Activated CD8-positive, alpha-beta T cell treated with anti-CD3 and anti-CD28 coated beads for 36 hours (primary cell): Measurements from ENCODE around the gene B3GNT8. TPM values are rescaled to one million over a fixed set of nuclear protein-coding genes. Genes with fewer than 3 reads are reported as not detected.
A peak's percentile ranks its signal among the peaks of the same experiment; 100 is the strongest.

ENCODE experiments used
- ATAC-seq: fragments of 200-7000 bp; cut with Tn5 transposase; one replicate; pipeline ENCODE4 v1.10.0; 2021; ENCODE audit warnings: mild to moderate bottlenecking, moderate library complexity
- CTCF ChIA-PET: fragments of 350-600 bp; sonication (Branson Sonifier 250); formaldehyde crosslinking; loops from one replicate; lab custom pipeline; 2021; ENCODE audit warnings: antibody characterized with exemption; lab: Charles Lee
- POLR2A ChIA-PET: fragments of 350-600 bp; sonication (Branson Sonifier 250); formaldehyde crosslinking; loops from one replicate; lab custom pipeline; 2021; ENCODE audit warnings: antibody characterized with exemption; lab: Charles Lee
- DNase-seq: peaks from one replicate; pipeline ENCODE4 v3.0.0-alpha.2; 2020
- H3K27ac Mint-ChIP-seq: one replicate; pipeline ENCODE4 v1.8.0; 2021; ENCODE audit warnings: mild to moderate bottlenecking, mixed read lengths
- H3K27me3 Mint-ChIP-seq: one replicate; pipeline ENCODE4 v1.8.0; 2021; ENCODE audit warnings: mixed read lengths
- H3K36me3 Mint-ChIP-seq: one replicate; pipeline ENCODE4 v1.8.0; 2021; ENCODE audit warnings: low read depth, mixed read lengths
- H3K4me1 Mint-ChIP-seq: one replicate; pipeline ENCODE4 v1.8.0; 2021; ENCODE audit warnings: low read depth, mixed read lengths
- H3K4me3 Mint-ChIP-seq: one replicate; pipeline ENCODE4 v1.8.0; 2021; ENCODE audit warnings: mild to moderate bottlenecking, moderate library complexity, mixed read lengths
- H3K9me3 Mint-ChIP-seq: one replicate; pipeline ENCODE4 v1.8.0; 2021; ENCODE audit warnings: mixed read lengths
- CTCF ChIP-seq: fragments of 200-600 bp; IDR thresholded peaks from one replicate; pipeline ENCODE4 v1.8.0; 2022; ENCODE audit warnings: antibody characterized with exemption, mild to moderate bottlenecking
- intact Hi-C: fragments of 100-400 bp; cut with micrococcal nuclease; formaldehyde crosslinking; loops from one replicate; pipeline ENCODE4 v1.10.0; 2022
- total RNA-seq, 2 experiments: library from RNA; stranded (reverse); gene quantifications; one replicate each; pipeline ENCODE4 v1.2.3, GENCODE V29; 2021

The B3GNT8 gene
- total RNA-seq, 2 experiments from 2014 or later = 0.59 to 1.1 TPM

GRCh38 chr19:41431426-41432386, 4.5 kb upstream of the B3GNT8 start:
- peak; percentile 36 for TF ChIP-seq CTCF
- no peak overlapping the region for H3K27ac Mint-ChIP-seq
- CTCF ChIA-PET = interaction anchor here (1.1 to 2.0 kb wide), 3 partner anchors 8 to 69 kb away, joined by 3 to 8 read pairs (median 5); partner anchors contain the start of gene DMAC2
- no peak for ATAC-seq
- POLR2A ChIA-PET = interaction anchor here (0.7 to 1.5 kb wide), 3 partner anchors 13 to 112 kb away, joined by 3 to 7 read pairs (median 3); no protein-coding TSS in a partner anchor
- no peak overlapping the region for H3K4me3 Mint-ChIP-seq
- H3K4me1 Mint-ChIP-seq = peaks cover 25% of the 10 kb centered on the region
- H3K9me3 Mint-ChIP-seq = no peaks in the 10 kb centered on the region
- peaks cover 12% of the 10 kb centered on the region for H3K36me3 Mint-ChIP-seq
- peak; percentile 29 for DNase-seq
- intact Hi-C loops = no loop called here
- H3K27me3 Mint-ChIP-seq = no peaks in the 10 kb centered on the region

DNA sequence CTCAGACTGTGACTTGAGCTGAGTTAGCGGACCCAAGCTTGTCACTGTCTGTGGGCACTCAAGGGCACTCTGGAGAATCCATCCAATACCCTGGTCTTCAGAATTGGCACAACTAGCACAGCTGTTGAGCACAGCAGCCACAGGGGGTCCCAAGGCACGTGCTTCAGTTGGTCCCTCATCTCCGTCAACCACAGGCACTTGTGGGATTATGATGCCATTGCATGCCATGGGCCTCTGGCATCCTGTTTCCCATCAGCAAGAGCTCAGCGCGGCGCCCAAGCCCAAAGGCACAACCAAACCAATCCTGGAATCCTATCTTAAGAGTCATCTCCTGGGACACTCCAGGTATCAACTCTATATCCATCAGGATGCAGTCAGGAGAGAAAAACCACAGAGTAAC, 3.7 kb upstream of the B3GNT8 start:
- Mint-ChIP-seq H3K27ac (no peak overlapping the region), H3K27me3 (no peaks in the 10 kb centered on the region), H3K9me3 (no peaks in the 10 kb centered on the region), H3K4me3 (no peak overlapping the region), H3K4me1 (peaks cover 24% of the 10 kb centered on the region), H3K36me3 (peaks cover 10% of the 10 kb centered on the region)
- DNase-seq = no peak
- ATAC-seq = no peak
- CTCF ChIA-PET = interaction anchor here (1.7 to 2.0 kb wide), 2 partner anchors 8 to 18 kb away, joined by 5 to 8 read pairs; partner anchors contain the start of gene DMAC2
- POLR2A ChIA-PET = interaction anchor here (1.1 to 1.5 kb wide), 2 partner anchors 12 to 43 kb away, joined by 3 to 7 read pairs; no protein-coding TSS in a partner anchor
- intact Hi-C loops = no loop called here
- no peak for TF ChIP-seq CTCF

- peak overlapping the region; percentile 5 for H3K4me3 Mint-ChIP-seq
- no peak for DNase-seq
- CTCF ChIA-PET = interaction anchor here (0.6 to 4.0 kb wide), 5 partner anchors 11 to 142 kb away, joined by 3 to 17 read pairs (median 4); partner anchors contain the start of gene DMAC2
Observed at GRCh38 chr19:41428481-41428859, 1.3 kb upstream of the B3GNT8 start.

DNA sequence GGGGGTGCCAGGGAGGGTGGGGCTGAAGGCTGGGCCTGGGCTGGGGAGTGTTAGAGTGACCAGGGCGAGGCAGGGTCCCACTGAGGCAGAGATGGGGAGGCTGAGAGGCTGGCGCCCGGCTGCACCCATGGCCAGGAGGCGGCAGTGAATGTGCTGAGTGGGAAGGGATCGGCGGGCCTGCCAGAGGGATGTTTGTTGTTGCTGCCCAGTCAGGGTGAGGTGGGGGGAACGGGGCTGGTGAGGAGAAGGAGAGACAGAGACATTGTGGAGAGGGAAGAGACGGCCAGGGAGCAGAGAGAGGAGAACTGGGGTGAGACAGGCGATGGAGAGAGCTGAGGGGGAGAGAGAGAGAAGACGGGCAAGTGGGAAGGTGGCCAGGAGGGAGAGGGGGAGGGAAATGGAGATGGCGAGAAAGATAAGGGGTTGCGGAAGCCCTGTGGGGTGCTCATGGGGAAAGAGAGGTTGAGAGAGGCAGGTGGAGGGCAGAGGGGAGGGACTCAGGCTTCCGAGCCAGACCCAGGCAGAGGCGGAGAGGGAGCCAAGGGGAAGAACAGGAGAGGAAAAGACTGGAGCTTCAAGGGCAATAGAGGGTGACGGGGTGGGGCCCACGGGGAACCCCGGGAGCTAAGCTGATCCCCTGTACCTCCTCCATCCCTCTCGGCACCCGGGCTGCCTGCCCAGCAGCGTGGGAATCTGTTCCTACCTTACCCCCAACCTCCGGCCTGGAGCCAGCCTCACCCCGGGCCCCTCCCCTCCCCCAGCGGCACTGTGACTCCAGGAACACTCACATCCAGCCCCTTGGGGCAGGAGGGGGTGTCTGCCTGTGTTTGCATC, 690 bp upstream of the B3GNT8 start:
- Mint-ChIP-seq H3K27me3 (no peaks in the 10 kb centered on the region), H3K4me1 (peaks cover 24% of the 10 kb centered on the region), H3K9me3 (no peaks in the 10 kb centered on the region), H3K4me3 (peak overlapping the region; percentile 71), H3K36me3 (peaks cover 8% of the 10 kb centered on the region), H3K27ac (peak overlapping the region; percentile 86)
- DNase-seq (peak; percentile 52), ATAC-seq (peak; percentile 50)
- intact Hi-C loops = no loop called here
- POLR2A ChIA-PET = interaction anchor here (0.7 to 1.5 kb wide), 4 partner anchors 7 to 96 kb away, joined by 3 to 13 read pairs (median 3); no protein-coding TSS in a partner anchor
- TF ChIP-seq CTCF = no peak
- CTCF ChIA-PET = interaction anchor here (0.6 to 4.0 kb wide), 5 partner anchors 12 to 142 kb away, joined by 3 to 17 read pairs (median 4); partner anchors contain the start of gene DMAC2

More at GRCh38 chr19:41428481-41428859, 1.3 kb upstream of the B3GNT8 start:
- peaks cover 24% of the 10 kb centered on the region for H3K4me1 Mint-ChIP-seq
- no peak for ATAC-seq
- POLR2A ChIA-PET = interaction anchor here (0.7 to 1.5 kb wide), 3 partner anchors 10 to 96 kb away, joined by 3 to 13 read pairs (median 3); no protein-coding TSS in a partner anchor
- intact Hi-C loops = no loop called here
- H3K27me3 Mint-ChIP-seq = no peaks in the 10 kb centered on the region
- H3K36me3 Mint-ChIP-seq = peaks cover 10% of the 10 kb centered on the region
- no peaks in the 10 kb centered on the region for H3K9me3 Mint-ChIP-seq
- no peak overlapping the region for H3K27ac Mint-ChIP-seq
- no peak for TF ChIP-seq CTCF
